Prostate gland (tissue), 2 donors: ENCODE measurements around the gene CABP5. TPM values are rescaled to one million over a fixed set of nuclear protein-coding genes. Genes with fewer than 3 reads are reported as not detected.

Source experiments
- DNase-seq: peaks from one replicate; pipeline ENCODE4 v3.0.0-alpha.2; 2019; ENCODE audit warnings: low spot score
- H3K27ac ChIP-seq, 2 donors: fragments of 200-600 bp; sonication (generic); 2 replicates each; pipeline ENCODE4 v1.5.1; 2017 to 2019
- H3K27me3 ChIP-seq: fragments of 200-600 bp; sonication (generic); replicated peaks from 2 replicates; pipeline ENCODE4 v1.5.1; 2019; ENCODE audit not compliant: insufficient read depth
- H3K36me3 ChIP-seq, 2 donors: fragments of 200-600 bp; sonication (generic); 1 replicate in 1 of 2; 2 replicates in 1 of 2; pipeline versions ENCODE4 v1.5.1 to v1.8.1; 2017 to 2019
- H3K4me1 ChIP-seq: fragments of 200-600 bp; sonication (generic); replicated peaks from 2 replicates; pipeline ENCODE4 v1.5.1; 2019
- H3K4me3 ChIP-seq, 2 donors: fragments of 200-600 bp; sonication (generic); 2 replicates each; pipeline ENCODE4 v1.5.1; 2017 to 2019
- H3K9me3 ChIP-seq: fragments of 200-600 bp; sonication (generic); 2 replicates; pipeline ENCODE4 v1.5.1; 2017
- CTCF ChIP-seq, 4 experiments: fragments of 200-600 bp in 2 of 4; fragments of 450-650 bp in 2 of 4; sonication (generic) in 2 of 4; IDR thresholded peaks; 1 replicate in 3 of 4; 2 replicates in 1 of 4; pipeline ENCODE4 v1.5.1; 2016 to 2019; ENCODE audit warnings: antibody characterized with exemption in 4 of 4, mild to moderate bottlenecking in 2 of 4, moderate library complexity in 2 of 4
- POLR2A ChIP-seq: fragments of 450-650 bp; IDR thresholded peaks from one replicate; pipeline ENCODE4 v1.6.1; 2016; ENCODE audit warnings: antibody characterized with exemption, mild to moderate bottlenecking
- POLR2AphosphoS5 ChIP-seq: sonication (generic); formaldehyde crosslinking; IDR thresholded peaks from one replicate; pipeline ENCODE4 v1.6.1; 2017; ENCODE audit warnings: antibody characterized with exemption
- WGBS: methylation state at CpG from one replicate; pipeline ENCODE4 v1.1.5; 2018; 5-methylcytosine and 5-hydroxymethylcytosine counted together
- intact Hi-C: fragments of 100-400 bp; cut with DNase I; formaldehyde crosslinking; loops from one replicate; pipeline ENCODE4 v1.14.2; 2022
- total RNA-seq, 2 donors: library from RNA; depleted of rRNA; stranded (reverse); fragments of >200 nt; gene quantifications; one replicate each; pipeline ENCODE4 v1.1.0, GENCODE V29; 2016

CABP5 gene
- total RNA-seq, 2 donors from 2014 or later = not detected

- Histone ChIP-seq H3K9me3 (no peaks in the 10 kb centered on the region), H3K4me1 (no peaks in the 10 kb centered on the region), H3K27me3 (no peaks in the 10 kb centered on the region), H3K36me3 (no peaks in the 10 kb centered on the region), H3K27ac (no peak overlapping the region), H3K4me3 (no peak overlapping the region)
- DNase-seq = no peak
- WGBS = 84% methylated on average over 1 of the region's 1 CpG
- TF ChIP-seq POLR2A = no peak
- TF ChIP-seq POLR2AphosphoS5 = no peak
- no peak for TF ChIP-seq CTCF (IDR thresholded peaks at IDR 0.05)
- intact Hi-C loops = no loop called here
Observed at GRCh38 chr19:47996230-47996727, 47.6 kb downstream of the CABP5 start.

- H3K4me1 ChIP-seq = no peaks in the 10 kb centered on the region
- DNase-seq = no peak
- intact Hi-C loops = no loop called here
- no peaks in the 10 kb centered on the region for H3K36me3 ChIP-seq
- H3K27me3 ChIP-seq = no peaks in the 10 kb centered on the region
- no peak within 1 kb of the TSS for H3K4me3 ChIP-seq
- H3K27ac ChIP-seq = no peak within 1 kb of the TSS
- H3K9me3 ChIP-seq = no peaks in the 10 kb centered on the region
- 5% methylated on average over 5 of the region's 5 CpGs for WGBS
- TF ChIP-seq POLR2A (no peak), CTCF (IDR thresholded peaks at IDR 0.05) (no peak), POLR2AphosphoS5 (peak; percentile 15)
Observed at GRCh38 chr19:47994209-47994802, 49.6 kb downstream of the CABP5 start, which contains the start of gene ELSPBP1. Gene ELSPBP1, plus strand, starts transcription at chr19:47994632. Its CDS starts 14,036 bp downstream, at chr19:48008668.

GRCh38 chr19:47992070-47992469, 51.8 kb downstream of the CABP5 start, which contains the start of gene BSPH1:
Gene BSPH1, minus strand, starts transcription at chr19:47992170. Its CDS starts 89 bp downstream, at chr19:47992081.
- H3K4me3 ChIP-seq = no peak within 1 kb of the TSS
- no peaks in the 10 kb centered on the region for H3K36me3 ChIP-seq
- H3K4me1 ChIP-seq = no peaks in the 10 kb centered on the region
- WGBS = 73% methylated on average over 2 of the region's 2 CpGs
- TF ChIP-seq POLR2A = no peak
- no peak for TF ChIP-seq POLR2AphosphoS5
- TF ChIP-seq CTCF (IDR thresholded peaks at IDR 0.05) = no peak
- intact Hi-C loops = no loop called here
- no peak within 1 kb of the TSS for H3K27ac ChIP-seq
- no peaks in the 10 kb centered on the region for H3K9me3 ChIP-seq
- no peak for DNase-seq
- no peaks in the 10 kb centered on the region for H3K27me3 ChIP-seq

GRCh38 chr19:47991191-47991808, 52.6 kb downstream of the CABP5 start:
- TF ChIP-seq CTCF (IDR thresholded peaks at IDR 0.05) = no peak
- no peak for TF ChIP-seq POLR2A
- TF ChIP-seq POLR2AphosphoS5 = no peak
- H3K27ac ChIP-seq = no peak overlapping the region

More at GRCh38 chr19:47991191-47991808, 52.6 kb downstream of the CABP5 start:
- intact Hi-C loops = no loop called here
- Histone ChIP-seq H3K4me1 (no peaks in the 10 kb centered on the region), H3K9me3 (no peaks in the 10 kb centered on the region), H3K4me3 (no peak overlapping the region), H3K36me3 (no peaks in the 10 kb centered on the region), H3K27me3 (no peaks in the 10 kb centered on the region)
- 32% methylated on average over 10 of the region's 10 CpGs for WGBS
- DNase-seq = no peak

Other genes starting within 250 kb of the CABP5 start
- under 1 TPM in 1 of 2 donors, not detected in 1; 0.91 TPM for gene TPRX1, start 239.5 kb downstream of the CABP5 start, total RNA-seq
- gene CRX, start 222.1 kb downstream of the CABP5 start, total RNA-seq = under 1 TPM in 1 of 2 donors, not detected in 1; 0.34 TPM
- not detected for gene TPRX2, start 184.8 kb downstream of the CABP5 start, total RNA-seq
- not detected for gene SULT2A1, start 157.8 kb downstream of the CABP5 start, total RNA-seq
- gene BSPH1, start 51.9 kb downstream of the CABP5 start, total RNA-seq = not detected
- not detected for gene ELSPBP1, start 49.4 kb downstream of the CABP5 start, total RNA-seq
- gene PLA2G4C, start 66.7 kb upstream of the CABP5 start, total RNA-seq = 10 to 100 TPM; 11.0 to 27.3 TPM
- 10 to 100 TPM; 30.6 to 58.7 TPM for gene LIG1, start 126.3 kb upstream of the CABP5 start, total RNA-seq
- gene ZSWIM9, start 126.6 kb upstream of the CABP5 start, total RNA-seq = 1 to 10 TPM; 4.1 to 7.2 TPM
- 10 to 100 TPM; 12.6 to 49.0 TPM for gene CARD8, start 211.8 kb upstream of the CABP5 start, total RNA-seq
- gene ZNF114, start 226.0 kb upstream of the CABP5 start, total RNA-seq = under 1 TPM; 0.23 to 0.74 TPM